ENCODE results near the gene ADARB2.
"Not testable (repeated sequence)": the region's sequence is repeated elsewhere in the genome, so short reads cannot be mapped to it uniquely, and the experiment has no call there.

Gene ADARB2

DNA sequence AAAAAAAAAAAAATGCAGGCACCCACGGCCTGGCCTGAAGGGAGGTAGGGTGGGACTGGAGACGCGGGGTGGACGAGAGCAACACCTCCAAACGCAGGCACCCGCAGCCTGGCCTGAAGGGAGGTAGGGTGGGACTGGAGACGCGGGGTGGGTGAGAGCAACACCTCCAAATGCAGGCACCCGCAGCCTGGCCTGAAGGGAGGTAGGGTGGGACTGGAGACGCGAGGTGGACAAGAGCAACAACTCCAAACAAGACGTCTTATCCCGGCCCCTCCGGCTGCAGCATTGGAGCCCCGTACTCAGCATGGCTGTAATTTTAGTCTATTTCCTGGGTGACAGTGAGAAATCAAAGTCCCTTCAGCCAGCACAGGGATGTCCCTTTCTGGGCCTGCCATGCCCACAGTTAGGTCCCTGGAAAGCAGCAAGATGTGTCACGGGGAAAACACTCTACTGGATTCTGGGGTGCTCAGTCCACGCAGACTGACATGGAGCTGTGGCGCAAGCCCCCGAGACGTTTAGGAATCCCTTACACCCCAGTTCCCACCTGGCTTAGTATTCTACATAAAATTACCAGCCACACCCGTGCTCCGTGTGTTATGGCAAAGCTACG lies 561.3 kb downstream of the ADARB2 start:
- DNase-seq (ENCODE audit: low read depth in 2 of 2), result no peak

DNA sequence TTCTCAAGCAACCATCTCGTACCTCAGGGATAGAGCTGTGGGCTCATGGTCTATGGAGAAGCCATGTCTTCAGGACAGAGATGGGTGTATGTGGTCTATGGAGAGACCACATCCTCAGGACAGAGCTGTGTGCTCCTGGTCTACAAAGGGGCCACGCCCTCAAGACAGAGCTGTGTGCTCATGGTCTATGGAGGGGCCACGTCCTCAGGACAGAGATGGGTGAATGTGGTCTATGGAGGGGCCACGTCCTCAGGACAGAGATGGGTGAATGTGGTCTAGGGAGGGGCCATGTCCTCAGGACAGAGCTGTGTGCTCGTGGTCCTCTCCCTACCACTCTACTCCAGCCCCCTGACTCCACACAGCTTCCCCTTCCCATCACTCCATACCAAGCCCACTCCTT lies 563.3 kb downstream of the ADARB2 start:
- no peak for DNase-seq (ENCODE audit: low read depth in 2 of 2)

DNA sequence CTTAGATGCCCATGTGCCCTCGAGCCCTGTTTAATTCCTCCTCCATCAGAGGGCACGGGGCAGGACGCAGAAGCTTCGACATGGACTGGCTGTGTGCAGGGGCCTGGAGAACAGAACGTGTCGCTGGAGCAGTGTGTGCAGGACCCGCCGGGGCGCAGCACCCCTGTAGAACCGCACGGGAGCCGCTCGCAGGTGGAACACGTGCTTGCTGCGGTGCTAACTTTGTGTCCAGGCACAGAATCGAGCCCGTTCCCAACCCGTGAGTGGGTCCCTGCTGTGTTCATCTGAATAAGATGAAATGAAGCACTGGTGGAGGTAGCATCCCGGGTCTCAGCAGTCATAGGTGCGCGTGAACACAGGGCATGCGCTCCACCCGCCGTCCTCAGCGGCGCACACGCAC lies 564.2 kb downstream of the ADARB2 start:
- DNase-seq (ENCODE audit: low read depth in 2 of 2), result no peak

DNA sequence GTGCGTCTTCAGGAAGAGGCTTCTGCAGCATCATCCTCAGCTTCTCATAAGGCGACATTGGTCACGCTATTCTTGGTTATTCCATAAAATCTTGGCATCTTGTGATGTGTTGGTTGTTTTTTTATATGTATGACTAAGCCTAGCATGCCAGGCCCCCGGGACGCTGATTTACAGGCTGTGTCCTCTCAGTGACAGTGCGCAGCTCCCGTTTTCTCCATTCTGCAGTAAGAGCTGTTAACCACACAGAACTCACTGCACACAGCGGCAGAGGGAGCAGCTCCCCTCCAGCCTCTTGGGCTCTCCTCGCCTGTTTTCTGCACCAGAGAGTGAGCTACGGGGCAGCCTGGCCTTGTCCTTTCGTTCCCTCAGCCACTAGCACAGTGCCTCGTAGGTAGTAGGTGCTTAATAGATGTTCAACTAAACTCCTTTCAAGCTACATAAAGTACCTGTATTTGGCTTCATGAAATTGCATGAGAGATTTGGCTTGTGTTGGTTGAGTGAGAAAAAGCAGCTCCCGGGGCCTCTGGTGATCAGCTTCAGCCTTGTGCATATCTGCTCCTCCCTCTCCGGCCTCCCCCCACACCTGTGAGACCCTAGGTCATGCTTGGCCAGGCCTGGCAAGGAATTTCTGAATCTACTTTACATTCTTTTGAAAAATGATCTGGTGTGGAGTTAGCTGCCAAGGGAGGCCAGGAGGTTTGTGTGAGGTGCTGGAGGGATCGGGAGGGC lies 564.9 kb downstream of the ADARB2 start:
- DNase-seq (ENCODE audit: low read depth in 2 of 2), result no peak

DNA sequence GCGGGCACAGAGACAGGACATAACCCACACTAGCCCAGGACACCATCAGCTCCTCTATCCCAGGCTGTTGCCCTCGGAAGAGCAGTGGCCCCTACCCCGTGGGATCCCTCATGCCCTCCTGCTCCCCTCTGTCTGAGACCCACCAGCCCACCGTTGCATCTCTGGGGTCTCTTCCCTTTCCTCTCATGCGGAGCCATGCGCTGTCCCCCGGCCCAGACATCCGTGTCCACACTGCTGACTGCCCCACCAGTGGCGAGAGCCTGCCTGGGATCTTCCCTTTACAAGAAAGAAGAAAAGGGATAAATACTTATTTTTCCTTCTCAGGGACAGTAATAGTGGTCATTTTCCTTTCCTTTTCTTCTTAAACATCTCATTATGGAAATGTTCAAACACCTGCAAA lies 565.7 kb downstream of the ADARB2 start:
- no peak for DNase-seq (ENCODE audit: low read depth in 2 of 2)

DNA sequence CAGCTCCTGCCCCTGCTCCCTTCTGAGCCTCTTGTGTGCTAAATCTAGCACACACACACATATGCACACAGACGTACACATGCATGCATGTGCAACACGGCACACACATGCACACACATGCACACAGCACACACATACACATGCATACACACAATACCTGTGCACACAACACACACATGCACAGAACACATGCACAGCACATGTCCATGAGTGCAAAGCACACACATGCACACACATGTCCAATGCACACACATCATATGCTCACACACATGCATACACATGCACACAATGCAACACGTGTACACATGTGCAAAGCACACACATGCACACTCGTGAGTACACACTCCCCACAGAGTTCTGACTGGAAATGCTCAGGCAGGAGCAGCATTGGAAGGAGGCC lies 566.1 kb downstream of the ADARB2 start:
- no peak for DNase-seq (ENCODE audit: low read depth in 2 of 2)

DNA sequence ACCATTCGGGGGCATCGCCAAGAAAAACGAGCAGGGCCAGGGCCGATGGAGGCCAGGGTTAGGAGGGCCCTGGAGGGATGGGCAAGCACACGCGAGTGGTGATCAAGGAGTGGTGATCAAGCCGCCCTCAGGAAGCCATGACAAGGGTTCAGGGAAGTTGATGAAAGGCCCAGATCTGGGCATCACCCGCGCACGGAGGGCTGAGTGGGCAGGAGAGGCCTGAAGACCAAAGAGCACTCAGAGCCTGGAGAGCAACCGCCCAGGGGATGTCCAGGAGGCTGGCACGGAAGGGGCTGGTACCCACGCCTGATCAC lies 566.5 kb downstream of the ADARB2 start:
- DNase-seq (ENCODE audit: low read depth in 2 of 2), result no peak

DNA sequence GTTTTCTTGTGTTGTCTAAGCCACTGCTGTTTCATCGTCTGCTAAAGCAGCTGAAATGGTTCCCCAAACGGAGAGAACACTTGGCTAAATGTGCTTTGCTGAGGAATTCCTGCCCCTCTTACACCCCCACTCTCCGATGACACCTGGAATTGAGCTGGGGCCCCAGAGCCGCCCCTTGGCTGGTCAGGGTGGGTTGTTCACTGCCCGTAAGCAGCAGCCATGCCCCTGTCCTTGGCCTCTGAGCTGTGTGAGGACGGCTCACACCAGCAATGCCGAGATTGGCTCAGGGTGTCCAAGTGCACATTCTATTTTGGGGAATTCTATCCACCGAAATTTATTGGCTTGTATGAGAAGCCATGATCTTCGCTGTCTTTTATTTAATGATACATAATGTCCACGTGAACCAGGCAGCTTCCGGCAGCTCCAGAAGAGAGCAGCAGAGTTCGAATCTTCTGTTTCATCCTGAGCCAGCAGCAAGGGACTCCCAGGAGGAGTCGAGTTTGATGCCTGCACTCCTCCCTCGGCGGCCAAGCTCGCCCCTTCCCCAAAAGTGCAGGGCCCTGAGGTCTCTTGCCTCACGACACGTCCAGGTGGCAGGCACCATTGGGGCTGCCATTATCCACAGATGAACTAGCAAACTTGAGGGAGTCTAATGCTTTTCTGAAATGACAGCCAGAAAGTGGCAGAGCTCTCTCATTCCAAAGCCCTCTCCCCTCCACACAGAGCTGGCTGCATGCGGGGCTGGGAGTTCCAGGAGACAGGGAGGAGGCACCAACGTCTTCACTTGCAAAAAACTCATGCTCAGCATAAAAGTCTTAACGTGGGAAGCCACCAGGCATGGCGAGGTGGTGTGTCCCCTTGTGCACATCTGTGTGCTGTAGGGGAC lies 567.1 kb downstream of the ADARB2 start:
- DNase-seq (ENCODE audit: low read depth in 2 of 2), result no peak

DNA sequence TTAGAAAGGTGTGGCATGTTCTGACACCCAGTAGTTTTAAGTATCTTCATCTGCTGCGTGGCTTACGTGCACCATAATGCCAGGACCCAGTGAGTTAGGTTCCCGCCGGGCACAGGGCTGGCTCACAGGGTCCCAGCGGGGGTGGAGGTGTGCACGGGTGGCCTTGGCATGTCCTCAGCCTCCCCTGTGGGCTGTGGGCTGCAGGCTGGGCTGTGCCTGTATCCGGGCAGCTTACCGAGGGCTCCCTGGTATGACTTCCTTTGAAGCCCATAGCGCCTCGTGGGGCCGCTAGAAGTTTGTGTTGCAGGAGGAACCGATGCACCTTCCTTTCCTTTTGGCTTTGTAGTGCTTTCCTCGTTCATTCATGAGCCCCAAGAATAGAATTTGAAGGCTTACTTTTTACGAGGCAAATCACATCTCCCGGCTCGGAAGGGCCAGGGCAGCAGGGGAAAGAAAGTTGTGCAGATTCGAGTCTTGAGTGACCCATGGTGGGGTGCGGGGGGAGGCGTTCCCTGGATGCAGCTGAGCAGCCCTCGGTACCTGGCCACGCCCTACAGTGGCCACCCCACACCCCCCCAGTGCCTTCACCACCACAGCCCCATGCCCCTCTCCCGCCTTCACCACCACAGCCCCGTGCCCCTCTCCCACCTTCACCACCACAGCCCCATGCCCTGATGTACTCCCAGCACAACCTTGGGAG lies 568.0 kb downstream of the ADARB2 start:
- no peak for DNase-seq (ENCODE audit: low read depth in 2 of 2)

DNA sequence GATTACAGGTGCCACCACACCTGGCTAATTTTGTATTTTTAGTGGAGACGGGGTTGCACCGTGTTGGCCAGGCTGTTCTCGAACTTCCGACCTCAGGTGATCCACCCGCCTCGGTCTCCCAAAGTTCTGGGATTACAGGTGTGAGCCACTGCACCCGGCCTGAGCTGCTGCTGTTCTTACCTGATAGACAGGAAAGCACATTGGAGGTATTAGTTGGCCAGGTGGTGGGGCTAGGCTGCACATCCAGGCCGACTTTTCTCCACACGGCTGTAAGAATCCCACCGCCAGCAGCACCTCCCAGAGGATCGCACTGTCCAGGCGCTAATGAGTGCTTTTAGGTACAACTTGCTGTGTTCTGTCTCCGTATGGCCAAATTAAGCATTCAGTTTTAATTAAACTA lies 568.6 kb downstream of the ADARB2 start:
- no peak for DNase-seq (ENCODE audit: low read depth in 2 of 2)

DNA sequence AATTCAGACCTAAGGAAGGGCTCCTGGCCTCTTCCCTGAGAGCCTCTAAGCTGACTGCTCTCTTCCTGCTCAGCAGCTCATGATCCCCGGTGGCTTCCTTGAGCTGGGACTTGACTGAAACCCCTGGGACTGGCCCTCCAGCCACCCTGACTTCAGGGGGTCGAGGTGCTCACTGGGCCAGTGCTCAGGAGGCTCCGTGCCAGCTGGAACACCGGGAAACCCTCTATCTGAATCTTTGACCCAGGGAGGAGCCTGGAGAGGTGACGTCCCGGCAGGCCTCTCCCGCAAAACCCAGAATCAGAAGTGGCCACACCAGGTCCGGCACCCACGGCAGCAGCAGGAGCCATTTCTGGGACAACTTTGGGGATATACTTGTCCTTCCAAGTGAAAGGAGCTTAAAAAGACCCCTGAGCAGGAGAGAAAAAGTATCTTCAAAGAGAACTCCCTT lies 570.5 kb downstream of the ADARB2 start:
- no peak for DNase-seq (ENCODE audit: low read depth in 2 of 2)

DNA sequence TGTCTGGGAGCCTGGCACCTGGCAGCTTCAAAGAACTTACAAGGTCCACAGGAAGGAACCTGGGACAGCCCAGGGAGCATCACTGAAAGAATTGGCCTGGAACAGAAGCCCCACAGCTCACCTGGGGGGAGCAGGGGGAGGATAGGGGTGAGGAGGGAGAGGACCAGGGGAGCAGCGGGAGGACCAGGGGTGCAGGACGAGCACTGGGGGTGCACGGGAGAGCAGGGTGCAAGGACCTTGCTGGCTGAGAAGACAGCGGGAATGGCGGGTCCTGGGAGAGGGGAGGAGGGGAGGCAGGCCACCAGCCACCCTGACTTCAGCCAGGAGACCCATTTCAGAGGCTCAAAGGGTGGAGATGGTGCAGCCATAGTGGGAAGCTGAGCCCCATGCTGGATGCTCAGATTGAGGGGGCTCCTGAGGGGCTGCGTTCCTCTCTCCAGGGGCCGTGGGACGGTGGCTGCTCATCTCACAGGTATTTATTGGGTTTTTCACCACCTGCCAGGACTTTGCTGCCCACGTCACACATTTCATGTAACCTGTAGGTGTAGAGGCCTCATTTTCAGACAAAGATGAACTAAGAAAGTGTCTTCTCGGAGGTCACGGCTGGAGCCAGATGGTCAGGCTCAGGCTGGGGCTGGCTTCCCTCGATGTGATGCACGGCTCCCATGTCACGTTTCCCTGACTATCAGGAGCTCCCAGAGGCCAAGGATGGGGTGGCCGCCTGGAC lies 571.1 kb downstream of the ADARB2 start:
- DNase-seq (ENCODE audit: low read depth in 2 of 2), result no peak

DNA sequence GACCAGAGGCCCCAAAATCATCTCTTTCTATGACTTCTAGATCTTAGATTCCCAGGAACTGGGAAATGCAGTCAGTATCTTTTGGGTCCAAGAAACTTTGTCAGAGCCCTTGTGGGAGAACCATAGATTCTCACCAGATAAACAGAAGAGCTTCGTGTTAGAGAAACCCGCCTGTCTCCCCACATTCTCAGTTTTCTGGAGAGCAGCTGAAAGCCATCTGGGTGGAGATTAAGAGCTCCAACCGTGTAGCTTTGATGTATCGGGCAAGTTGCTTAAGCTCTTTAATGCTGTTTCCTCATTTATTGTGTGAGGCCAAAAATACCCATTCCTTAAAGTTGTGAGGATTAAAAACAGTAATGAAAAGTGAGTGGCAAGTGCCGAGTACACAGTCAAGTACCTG lies 573.5 kb downstream of the ADARB2 start:
- no peak for DNase-seq (ENCODE audit: low read depth in 2 of 2)

DNA sequence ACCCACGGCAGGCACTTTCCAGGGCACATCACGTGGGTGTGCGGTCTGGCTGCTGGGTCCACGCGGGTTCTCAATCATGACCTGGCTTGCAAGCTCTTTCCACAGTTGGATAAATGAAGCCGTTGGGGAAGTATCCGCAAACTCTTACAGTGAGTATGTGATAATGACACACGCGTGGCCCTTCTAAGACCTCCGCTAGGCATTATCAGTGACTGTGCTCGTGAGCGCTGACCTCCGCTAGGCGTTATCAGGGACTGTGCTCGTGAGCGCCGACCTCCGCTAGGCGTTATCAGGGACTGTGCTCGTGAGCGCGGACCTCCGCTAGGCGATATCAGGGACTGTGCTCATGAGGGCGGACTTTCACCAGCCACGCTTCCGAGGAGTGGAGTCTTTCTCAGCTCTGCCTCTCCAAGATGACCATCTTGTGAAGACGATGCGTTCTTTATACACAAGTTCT lies 574.1 kb downstream of the ADARB2 start:
- no peak for DNase-seq (ENCODE audit: low read depth in 2 of 2)

DNA sequence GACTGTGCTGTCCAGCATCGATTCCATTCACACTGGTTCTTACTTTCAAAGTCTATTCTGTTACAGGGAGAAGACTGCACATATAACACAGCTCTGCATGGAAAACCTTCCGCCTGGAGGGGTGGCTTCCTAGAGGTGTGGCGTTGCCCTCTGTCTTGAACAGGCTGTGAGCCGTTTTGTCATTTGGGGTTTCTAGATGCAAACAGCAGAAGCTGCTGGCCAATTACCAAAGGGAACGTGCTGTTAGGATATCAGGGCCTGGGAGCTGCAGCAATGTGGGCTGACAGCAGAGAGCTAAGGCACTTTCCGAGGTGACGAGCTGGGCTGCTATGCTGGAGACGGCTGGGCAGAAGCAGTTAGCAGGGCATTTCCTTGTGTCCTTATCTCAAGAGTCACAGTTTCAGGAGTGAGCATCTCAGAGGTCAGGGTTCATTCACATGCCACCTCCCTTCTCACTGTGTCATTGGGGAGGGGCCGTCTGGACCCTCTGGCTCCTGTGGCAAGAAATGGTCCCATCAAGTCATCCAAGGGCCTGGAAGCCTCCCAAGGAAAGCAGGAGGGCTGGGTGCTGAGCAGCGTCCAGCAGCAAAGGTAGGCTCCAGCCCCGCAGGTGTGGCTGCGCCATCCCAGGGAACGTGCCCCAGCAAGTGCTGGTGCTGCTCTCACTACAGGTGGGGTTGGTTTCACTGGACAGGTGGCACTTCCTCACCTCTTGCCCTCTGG lies 574.7 kb downstream of the ADARB2 start:
- DNase-seq (ENCODE audit: low read depth in 2 of 2), result no peak

DNA sequence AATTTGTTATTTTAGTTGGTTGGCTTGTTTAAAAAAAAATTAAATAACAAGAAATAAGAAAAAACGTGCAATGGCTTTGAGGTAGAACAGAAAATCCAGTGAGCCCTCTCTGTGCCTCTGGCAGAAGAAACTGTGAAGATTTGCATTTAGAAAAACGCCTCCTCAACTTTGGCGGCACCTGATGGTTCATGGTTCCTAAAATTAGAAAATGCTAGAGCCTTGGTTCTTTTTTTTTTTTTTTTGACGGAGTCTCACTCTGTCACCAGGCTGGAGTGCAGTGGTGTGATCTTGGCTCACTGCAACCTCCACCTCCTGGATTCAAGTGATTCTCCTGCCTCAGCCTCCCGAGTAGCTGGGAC lies 576.0 kb downstream of the ADARB2 start:
- not testable (repeated sequence) for DNase-seq (ENCODE audit: low read depth in 2 of 2)

DNA sequence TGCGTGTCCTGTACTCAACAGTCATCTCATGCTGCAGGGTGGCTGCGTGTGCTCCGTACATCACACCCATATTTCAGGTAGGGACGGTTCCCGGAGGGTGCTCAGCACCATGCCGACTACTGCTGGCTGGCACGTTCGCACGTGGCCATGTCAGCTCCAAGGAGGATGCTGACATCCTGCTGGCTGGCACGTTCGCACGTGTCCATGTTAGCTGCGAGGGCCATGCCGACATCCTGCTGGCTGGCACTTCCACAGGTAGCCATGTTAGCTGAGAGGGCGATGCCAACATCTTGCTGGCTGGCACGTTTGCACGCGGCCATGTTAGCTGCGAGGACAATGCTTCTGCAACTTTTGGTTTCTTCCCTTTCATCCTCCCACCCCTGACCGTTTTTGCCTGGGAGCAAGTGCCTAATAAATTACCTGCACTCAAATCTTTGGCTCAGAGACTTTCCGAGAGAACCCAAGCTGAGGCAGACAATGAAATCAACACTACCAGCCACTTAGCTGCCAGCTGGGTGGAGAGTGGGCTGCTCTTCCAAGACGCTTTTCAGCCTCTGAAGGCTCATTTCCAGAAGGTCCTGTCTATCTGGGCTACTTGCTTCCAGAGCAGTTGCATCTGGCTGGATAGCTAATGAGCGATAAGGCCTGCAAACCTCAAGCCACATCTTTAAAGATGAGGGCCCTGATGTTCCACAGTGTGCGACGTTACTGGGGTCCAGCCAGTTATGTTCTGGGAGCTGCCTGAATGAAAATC lies 576.6 kb downstream of the ADARB2 start:
- no peak for DNase-seq (ENCODE audit: low read depth in 2 of 2)

DNA sequence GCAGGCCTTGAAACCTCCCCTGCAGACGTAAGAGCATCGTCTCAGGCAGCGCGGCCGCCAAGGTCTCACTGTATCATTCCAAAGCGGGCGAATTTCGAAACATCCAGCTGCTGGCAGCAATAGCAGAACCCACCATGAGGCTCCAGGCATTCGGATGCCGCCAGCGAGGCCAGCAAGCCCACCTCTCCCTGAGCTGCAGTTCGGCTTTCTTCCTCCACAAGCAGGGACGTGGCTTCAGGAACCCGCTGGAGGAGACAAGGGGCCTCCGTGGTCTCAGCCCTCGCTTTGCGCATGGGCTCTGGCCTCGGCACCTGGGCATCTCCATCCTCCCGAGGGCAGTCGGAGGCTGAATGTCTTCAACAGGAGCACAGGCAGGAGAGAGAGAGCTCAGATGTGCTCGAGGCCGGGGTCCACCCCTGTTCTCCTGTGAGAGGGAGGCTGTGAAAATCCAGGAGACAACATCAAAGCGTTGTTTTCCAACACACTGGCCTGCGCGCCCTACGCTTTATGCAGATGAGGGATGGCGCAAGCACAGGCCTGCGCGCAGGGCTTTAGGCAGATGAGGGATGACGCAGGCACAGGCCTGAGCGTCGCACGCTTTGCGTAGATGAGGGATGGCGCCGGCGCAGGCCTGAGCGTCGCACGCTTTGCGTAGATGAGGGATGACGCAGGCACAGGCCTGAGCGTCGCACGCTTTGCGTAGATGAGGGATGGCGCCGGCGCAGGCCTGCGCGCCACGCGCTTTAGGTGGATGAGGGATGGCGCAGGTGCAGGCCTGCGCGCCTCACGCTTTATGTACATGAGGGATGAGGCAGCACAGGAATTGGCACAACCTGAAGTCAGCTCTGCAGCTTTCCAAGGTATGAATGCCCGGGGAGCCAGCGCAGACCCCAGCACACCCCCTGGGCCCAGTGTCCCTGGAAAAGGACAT lies 577.9 kb downstream of the ADARB2 start:
- DNase-seq (ENCODE audit: low read depth in 2 of 2), result no peak

DNA sequence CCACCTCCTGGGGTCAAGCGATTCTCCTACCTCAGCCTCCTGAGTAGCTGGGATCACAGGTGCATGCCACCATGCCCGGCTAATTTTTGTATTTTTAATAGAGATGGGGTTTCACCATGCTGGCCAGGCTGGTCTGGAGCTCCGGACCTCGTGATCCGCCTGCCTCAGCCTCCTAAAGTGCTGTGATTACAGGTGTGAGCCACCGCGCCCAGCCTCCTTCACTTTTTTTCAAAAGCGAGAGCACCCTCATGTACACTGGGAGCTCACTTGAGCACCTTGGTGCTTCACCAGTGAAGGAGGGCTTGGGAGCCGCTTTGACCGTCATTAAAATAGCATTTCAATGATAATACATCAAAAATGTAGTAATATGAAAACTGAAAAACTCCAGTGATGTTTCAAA lies 578.8 kb downstream of the ADARB2 start:
- not testable (repeated sequence) for DNase-seq (ENCODE audit: low read depth in 2 of 2)
